EL (cell line): ENCODE results near the gene DENND4A.
A peak's percentile ranks its signal among the peaks of the same experiment; 100 is the strongest.
"Not testable (repeated sequence)": the region's sequence is repeated elsewhere in the genome, so short reads cannot be mapped to it uniquely, and the experiment has no call there.

ENCODE experiments used
- DNase-seq: peaks from one replicate; pipeline ENCODE4 v3.0.0-alpha.2; 2016

DENND4A gene

DNA sequence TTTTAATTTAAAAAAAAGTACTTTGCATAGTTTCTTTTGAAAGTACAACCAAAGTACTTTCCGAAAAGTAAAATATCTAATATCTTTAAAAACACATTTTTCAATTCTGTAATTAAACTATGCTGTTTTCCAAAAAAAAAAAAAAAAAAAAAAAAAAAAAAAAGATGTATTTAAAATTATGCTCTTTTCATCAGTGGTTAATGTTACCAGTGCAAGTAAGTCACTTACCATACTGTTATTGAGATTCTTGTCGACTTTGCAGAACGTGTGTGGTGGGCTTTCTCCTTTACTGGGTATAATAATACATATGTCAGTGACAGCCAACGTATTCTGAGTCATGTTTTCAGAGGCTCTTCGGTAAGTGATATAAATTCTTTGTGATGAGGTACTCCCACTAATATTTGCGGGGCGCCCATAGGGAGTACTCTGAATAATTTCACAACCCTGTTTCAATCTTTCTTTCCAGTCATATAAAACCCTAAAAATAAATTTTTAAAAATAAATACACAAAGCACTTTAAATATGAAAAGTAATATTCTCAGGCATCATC lies 39.9 kb downstream of the DENND4A start:
- peak; percentile 56 for DNase-seq

DNA sequence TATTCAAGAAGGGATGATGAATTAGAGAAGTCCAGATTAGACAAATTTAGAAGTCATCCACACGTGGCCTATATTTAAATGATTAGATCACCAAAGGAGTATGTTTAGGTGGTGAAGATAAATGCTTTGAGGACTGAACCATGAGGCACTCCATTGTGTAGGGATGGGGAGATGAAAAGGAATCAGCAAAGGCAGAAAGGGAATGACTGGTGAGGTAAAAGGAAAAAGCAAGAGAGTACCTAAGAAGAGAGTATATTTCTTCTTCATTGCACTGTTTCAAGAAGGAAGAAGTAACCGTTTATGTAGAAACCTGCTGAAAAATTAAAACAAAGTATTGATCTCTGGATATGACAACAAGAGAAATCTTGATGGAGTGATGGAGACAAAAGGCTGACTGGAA lies 40.7 kb downstream of the DENND4A start:
- DNase-seq = no peak

- no peak for DNase-seq
Observed at GRCh38 chr15:65747265-65747664, 44.8 kb downstream of the DENND4A start.

DNA sequence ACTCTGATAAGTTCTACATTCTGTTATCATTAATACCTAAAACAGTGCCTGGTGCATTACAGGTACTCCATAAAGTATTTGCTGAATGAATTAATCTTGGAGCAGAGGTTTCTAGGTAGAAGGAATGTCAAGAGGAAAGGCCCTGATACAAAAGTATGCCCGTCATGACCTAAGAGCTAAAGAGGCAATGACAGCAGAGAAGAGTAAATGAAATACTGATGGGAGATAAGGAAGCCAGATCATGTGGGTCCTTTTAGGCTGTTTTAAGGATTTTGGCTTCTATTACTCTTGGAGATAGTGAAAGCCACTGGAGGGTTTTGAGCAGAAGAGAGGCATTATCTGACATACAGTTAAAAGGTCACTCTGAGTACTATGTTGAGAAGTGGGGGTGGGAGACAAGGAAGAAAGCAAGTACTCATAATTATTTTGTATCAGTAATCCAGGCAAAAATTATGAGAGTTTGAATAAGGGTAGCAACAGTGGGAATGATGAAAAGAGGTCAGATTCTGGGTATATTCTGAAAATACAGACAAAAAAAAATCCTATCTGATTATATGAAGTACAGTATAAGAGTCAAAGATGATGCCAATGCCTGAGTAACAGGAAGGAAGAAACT lies 48.3 kb downstream of the DENND4A start:
- DNase-seq = no peak

DNA sequence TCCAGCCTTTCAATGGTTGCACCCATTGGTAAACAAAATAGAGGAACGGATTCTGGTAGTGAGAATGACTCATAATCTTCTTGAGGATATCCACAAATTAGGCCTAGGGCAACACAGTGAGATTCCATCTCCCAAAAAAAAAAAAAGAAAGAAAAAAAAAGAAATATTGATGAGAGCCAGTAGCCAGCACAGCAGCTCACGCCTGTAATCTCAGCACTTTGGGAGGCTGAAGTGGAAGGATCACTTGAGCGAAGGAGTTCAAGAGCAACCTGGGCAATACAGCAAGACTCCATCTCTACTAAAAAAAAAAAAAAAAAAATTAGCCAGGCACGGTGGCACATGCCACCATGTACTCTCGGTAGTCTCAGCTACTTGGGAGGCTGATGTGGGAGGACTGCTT lies 51.9 kb downstream of the DENND4A start:
- DNase-seq = peak; percentile 5

DNA sequence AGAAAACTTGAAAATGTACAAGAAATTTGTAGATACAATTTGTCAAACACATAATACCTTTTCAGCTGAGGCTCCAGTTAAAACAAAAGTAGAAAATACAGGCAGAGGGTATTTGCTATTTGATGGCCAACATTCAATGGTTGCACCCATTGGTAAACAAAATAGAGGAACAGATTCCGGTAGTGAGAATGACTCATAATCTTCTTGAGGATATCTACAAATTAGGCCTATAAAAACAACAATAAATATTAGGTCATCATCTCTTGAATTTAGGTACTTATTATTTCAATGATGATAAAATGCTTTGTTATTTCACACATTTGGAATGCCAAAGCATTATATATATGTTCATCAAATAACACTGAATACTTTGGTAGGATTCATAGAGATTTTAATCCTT lies 53.4 kb downstream of the DENND4A start:
- peak; percentile 32 for DNase-seq

DNA sequence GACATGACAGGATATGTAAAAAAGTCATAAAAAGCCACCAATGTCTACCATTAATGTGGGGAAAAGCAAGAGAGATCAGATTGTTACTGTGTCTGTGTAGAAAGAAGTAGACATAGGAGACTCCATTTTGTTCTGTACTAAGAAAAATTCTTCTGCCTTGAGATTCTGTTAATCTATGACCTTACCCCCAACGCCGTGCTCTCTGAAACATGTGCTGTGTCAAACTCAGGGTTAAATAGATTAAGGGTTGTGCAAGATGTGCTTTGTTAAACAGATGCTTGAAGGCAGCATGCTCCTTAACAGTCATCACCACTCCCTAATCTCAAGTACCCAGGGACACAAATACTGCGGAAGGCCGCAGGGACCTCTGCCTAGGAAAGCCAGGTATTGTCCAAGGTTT lies 58.5 kb downstream of the DENND4A start:
- DNase-seq = not testable (repeated sequence)

DNA sequence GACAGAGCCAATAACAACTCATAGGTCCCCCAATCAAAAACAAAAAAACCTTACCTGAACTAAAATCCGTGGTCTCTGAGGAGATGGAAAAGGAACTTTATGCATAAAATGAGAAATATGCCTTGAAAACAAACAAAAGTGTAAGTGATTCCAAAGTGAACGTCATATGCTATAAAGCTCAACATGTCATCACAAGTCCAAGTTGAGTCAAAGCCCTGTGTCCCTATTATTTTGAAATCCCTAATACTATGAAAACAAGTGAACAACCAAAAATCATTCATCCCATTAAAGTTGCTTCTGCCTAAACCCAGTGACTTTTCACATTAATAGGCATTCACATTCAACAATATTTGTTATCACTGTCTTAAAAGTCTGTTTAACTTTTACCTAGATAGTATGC lies 59.4 kb downstream of the DENND4A start:
- no peak for DNase-seq

DNA sequence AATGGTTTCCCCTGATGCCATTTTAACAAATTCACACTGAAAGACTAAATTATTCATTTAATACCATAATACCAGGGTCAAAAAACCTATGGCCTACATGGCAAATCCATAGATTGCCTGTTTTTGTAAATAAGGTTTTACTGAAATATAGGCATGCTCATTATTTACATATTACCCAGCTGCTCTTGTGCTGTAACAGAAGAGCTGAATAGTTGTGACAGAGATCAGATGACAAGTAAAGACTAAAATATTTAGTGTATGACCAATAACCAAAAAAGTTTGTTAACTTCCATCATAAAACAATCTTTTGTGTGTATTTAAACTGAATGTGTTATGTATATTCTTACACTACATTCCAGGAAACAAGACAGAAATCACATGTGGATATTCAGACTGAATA lies 60.2 kb downstream of the DENND4A start:
- peak; percentile 8 for DNase-seq

DNA sequence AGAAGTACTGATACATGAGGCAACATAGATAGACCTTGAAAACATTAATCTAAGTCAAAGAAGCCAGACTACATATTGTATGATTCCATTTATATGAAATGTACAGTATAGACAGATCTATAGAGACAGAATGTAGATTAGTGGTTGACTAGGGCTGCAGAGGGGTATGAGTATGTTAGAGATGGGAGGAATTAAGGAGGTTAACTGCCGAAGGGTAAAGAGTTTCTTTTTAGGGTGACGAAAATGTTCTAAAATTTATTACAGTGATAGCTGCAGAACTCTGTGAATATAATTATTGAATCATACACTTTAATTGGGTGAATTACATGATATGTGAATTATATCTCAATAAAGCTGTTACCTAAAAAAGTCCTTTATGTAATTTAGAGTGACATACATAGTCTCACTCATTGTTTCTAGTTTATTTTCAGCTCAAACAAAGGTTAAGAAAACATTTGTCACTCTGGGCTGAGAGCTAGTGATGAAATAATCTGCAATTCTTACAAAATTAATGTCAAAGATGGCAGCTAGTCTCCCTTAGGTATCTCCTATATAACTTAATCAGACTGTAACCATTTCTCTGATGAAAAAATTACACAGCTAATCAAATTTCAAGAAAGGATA lies 61.4 kb downstream of the DENND4A start:
- peak; percentile 4 for DNase-seq

DNA sequence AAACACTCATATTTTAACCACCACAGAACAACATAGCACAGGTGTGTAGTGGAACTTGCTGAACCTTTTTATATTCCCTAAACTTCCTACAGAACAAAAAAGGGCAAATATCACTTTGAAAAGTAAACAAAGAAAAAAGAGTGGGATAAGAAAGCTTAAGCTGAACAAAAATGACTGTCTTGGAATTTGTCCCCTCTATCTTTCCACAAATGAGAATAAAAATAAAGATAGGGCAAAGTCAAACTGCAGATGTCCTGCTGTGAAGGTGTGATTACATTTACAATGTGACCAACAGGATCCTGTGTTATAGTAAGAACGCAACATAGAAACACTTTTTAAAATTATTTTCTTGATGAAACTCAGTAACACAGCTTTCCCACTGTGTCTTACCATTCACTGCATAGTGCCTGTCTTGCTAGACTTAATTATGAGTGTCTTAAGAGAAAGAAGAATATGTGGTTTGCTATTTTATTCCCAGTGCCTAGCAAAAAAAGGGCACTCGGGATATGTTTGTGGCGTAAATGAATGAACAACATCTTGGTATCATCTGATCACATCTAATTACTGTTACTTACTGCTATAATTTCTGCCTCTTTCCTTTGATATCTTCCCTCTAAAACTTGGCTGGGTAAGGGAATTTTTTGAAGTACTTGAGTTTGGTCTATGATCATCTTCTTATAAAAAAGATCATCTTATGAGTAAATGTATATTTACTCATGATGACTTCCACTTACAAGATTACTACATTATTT lies 67.5 kb downstream of the DENND4A start:
- no peak for DNase-seq

DNA sequence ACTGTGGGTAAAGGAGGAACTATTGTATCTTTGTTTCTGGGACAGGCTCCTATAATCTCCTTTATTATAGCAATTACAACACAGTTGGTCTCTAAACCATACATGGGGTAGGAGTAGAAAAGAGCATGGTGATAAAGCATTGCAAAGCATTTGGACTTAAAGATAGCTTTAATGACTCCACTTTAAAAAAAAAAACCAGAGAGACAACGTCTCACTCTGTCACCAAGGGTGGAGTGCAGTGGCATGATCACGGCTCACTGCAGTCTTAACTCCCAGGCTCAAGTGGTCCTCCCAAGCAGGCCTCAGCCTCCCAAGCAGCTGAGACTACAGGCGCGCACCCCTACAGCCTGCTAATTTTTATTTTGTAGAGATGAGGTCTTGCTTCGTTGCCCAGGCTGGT lies 68.2 kb downstream of the DENND4A start:
- no peak for DNase-seq

- DNase-seq = no peak
Observed at GRCh38 chr15:65722191-65722590, 69.9 kb downstream of the DENND4A start.

DNA sequence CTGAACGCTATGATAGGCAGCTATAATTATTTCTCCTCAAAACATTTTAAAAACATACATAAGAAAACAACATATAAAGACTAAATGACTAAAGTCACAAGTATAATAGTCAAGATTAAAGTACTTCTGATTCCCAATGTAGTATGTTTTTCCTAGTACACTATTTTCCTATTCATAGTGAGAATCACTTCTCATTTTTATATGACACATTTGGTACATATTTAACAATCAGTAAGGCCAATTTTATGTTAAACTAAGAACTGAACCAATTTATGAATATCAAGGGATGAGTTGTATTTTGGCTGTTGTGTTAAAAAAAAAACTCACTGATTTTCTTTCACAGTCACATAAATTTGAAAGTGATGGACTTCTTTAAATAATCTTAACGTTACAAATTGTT lies 79.7 kb downstream of the DENND4A start:
- no peak for DNase-seq

DNA sequence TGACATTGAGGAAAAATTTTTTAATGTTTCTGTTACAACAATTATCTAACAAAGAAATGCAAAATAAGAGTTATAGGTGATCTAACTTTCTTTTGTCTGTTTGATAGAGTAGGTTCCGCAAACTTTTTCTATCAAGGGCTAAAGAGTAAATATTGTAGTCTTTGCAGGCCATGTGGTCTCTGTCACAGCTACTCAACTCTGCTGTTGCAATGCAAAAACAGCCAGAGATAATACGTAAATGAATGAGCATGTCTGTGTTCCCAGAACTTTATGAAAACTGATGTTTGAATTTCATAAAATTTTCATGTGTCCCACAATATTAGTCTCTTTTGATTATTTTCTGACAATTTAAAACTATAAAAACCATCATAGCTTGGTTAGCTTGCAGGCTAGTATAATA lies 97.0 kb downstream of the DENND4A start:
- no peak for DNase-seq

DNA sequence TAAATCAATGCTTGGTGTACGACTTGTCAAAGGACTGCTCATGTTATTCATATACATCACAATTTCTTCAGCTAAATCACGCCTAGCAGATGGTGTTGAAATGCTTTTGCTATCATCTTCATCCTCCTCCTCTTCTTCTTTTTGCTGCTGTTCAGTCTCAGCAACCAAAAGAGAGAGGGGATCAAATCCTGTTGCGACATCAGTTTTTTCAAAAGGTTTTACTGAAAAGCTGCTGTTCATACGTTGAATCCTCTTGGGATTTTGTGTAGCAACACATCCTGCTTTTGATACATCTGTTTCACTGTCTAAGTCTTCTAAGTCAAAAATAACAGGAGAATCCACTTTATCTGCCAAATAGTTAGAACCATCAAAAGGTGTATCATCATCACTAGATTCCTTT lies 101.3 kb downstream of the DENND4A start:
- DNase-seq = no peak

- no peak for DNase-seq
Observed at GRCh38 chr15:65690173-65690572, 101.9 kb downstream of the DENND4A start.

- no peak for DNase-seq
Observed at GRCh38 chr15:65688462-65688861, 103.6 kb downstream of the DENND4A start.

- DNase-seq = no peak
Observed at GRCh38 chr15:65682404-65682911, 109.6 kb downstream of the DENND4A start.

GRCh38 chr15:65680544-65680943 lies 111.5 kb downstream of the DENND4A start:
- DNase-seq = no peak

GRCh38 chr15:65676123-65676522 lies 116.0 kb downstream of the DENND4A start:
- no peak for DNase-seq

DNA sequence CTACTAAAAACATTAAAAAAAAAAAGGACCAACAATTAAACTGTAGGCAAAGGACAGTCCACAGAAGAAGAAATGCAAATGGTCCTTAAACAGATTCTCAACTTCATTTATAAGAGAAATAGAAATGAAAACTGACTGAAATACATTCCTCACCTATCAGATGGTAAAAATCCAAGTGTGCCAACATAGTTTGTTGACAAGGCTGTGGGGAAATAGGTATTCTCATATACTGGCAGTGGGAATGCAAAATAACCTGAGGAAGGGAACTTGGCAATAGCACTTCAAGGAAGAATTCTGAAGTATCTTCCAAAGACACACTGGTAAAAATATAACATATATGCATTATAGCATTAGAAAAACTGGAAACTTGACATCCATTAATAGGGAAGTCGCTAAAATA lies 116.5 kb downstream of the DENND4A start:
- DNase-seq = no peak

DNA sequence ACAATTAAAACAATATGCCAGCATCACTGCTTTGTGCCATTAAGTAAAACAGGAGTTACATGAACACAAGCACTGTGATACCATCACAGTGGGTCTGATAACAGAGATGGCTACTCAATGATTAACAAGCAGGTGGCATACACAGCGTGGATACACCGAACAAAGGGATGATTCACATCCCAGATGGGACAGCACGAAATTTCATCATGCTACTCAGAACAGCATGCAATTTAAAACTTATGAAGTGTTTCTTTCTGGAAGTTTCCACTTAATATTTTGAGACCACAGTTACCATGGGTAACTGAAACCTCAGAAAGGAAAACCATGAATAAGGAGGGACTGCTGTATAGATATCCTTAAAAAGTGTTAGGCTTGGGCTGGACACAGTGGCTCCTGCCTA lies 125.8 kb downstream of the DENND4A start:
- DNase-seq = peak; percentile 44

DNA sequence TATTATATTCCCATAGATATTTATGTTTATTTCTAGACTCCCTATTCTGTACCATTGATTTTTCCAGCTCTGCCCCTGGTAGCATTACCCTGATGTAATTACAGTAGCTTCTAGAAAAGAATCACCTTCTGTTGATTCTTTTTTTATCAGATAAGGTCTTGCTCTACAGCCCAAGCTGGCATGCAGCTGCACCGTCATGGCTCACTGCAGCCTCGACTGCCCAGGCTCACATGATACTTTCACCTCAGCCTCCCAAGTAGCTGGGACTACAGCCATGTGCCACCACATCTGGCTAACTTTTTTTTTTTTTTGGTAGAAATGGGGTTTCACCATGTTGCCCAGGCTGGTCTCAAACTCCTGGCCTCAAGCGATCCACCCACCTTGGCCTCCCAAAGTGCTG lies 128.6 kb downstream of the DENND4A start:
- no peak for DNase-seq
